ENCODE measurements around the gene MRC2.

Gene MRC2

DNA sequence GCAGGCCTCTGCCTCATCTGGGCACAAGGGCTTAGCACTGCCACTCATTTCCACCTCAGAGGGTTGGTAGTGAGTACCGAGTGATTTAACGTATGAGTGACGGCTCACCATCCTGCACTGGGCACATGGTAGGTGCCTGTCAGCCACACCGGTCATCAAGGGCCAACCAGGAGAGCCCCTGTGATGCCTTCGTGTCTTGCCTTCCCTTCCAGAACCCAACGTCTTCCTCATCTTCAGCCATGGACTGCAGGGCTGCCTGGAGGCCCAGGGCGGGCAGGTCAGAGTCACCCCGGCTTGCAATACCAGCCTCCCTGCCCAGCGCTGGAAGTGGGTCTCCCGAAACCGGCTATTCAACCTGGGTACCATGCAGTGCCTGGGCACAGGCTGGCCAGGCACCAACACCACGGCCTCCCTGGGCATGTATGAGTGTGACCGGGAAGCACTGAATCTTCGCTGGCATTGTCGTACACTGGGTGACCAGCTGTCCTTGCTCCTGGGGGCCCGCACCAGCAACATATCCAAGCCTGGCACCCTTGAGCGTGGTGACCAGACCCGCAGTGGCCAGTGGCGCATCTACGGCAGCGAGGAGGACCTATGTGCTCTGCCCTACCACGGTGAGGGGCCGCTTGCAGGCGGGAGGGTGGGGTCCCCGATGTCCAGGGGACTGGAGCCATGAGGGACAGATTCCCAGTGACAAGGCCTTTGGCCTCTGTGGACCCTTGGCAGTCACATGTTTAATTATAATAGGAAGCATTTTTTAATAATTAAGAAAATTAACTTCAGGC lies 37.1 kb downstream of the MRC2 start:
- DNase-seq: no peak

DNA sequence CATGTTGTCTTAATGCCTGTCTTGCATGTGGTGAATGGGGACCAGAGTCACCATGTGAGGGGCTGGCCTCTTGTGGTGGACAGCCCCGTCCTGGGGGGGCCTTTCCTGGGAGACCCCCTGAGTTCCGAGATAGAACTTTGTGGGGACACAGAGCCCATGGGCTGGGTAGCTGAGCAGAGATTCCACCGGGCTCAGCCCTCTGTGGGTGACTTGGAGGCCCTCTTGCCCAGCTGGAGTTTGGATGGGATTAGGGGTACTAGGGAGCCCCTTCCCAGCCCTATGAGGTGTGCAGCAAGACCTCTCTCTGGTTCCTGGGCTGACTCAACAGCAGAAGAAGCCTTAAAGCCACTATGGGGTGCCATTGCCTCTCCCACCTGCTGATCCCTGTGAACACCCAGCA lies 38.1 kb downstream of the MRC2 start:
- no peak for DNase-seq

DNA sequence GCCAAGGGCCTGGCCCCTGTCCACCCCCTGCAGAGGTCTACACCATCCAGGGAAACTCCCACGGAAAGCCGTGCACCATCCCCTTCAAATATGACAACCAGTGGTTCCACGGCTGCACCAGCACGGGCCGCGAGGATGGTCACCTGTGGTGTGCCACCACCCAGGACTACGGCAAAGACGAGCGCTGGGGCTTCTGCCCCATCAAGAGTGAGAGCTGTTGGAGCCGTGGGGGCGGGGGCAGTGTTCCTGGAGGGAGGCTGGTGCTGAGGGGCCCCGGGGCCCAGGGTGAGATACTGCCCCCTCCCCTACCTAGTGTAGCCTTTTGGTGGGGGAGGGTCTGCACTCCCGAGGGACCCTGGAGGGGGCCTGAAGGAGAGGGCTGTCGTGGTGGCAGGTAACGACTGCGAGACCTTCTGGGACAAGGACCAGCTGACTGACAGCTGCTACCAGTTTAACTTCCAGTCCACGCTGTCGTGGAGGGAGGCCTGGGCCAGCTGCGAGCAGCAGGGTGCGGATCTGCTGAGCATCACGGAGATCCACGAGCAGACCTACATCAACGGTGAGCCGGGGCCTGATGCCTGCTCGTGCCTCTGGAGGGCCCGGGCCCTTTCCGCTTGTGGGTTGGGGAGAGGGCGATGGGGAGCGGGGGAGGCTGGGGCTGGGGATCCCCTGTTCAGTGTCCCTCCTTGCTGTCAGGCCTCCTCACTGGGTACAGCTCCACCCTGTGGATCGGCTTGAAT lies 38.8 kb downstream of the MRC2 start:
- DNase-seq: no peak

DNA sequence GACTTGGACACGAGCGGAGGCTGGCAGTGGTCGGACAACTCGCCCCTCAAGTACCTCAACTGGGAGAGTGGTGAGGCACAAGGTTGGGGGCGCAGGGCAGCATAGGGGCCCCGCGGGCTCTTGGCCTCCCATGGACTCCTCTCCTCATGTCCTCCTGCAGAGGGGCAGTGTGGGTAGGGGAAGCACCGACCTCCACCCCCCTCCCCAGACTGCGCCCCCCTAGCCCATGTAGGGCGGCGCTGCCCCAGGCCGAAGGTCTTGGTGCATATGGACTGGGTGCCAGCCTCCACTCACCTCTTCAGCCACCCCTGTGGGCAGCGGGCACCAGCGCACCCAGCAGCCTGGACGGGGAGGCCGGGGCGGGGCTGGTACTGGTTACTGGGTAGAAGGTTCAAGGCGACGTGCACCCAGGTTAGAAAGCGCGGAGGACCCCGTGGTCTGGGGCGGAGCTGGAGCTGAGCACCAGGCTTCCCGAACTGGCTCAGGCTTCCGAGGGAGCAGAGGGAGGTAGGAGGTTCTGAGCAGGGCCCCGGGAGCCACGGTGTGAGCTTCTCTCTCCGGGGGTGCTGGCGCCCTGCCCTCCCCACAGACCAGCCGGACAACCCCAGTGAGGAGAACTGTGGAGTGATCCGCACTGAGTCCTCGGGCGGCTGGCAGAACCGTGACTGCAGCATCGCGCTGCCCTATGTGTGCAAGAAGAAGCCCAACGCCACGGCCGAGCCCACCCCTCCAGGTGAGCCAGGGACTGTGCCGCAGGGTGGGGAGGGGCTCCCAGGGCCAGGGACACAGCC lies 39.5 kb downstream of the MRC2 start:
- no peak for DNase-seq

DNA sequence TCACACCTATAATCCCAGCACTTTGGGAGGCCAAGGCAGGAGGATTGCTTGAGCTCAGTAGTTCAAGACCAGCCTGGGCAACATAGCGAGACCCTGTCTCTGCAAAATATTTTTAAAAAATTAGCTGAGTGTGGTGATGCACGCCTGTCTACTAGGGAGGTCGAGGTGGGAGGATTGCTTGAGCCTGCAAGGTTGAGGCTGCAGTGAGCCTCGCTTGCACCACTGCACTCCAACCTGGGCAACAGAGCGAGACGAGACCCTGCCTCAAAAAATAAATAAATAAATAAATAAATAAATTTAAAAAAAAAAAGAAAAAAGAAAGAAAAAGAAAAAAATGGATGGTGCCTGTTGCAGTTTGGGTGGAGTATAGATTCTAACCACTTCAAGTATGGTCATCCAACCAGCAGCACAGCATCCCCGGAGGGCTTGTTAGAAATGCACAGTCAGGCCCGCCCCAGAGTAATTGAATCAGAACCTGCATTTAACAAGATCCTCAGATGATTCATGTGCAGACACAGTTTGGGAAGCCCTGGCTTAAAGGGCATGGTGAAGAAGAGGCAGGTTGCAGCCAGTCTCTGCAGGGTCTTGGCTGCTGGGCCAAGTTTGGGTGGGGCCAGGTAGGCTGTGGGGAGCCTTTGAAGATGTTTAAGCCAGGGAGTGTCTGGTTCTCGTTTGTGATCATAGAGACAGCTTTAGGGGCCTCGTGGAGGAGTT lies 40.8 kb downstream of the MRC2 start:
- DNase-seq: no peak

DNA sequence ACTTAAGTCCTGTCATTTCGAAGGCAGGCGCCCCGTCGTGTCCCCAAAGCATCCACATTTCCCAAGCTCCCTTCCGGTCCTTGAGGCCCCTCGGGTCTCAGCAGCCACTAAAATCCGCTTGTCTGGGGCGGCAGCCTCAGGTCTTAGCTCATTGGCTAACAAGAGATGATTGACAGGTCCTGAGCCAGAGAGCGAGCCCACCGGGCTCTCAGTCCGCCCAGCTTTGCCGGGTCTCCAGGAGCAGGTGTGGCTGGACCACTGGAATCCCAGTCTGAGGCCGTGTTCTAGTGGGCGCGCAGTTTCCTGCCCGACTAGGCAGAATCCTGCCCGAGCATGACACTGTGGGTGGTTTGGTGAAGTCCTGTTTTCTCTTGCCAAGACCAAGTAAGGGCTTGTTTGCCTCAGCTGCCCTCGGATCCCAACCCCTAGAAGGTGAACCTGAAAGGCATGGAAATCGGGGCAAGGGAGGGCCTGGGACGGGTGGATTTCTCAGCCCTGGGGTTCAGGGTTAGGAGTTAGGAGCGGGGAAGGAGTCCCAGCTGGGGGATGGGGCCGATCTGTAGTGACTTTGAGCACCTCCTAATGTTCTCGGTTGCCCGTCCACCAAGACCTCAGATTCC lies 42.8 kb downstream of the MRC2 start:
- DNase-seq: no peak

DNA sequence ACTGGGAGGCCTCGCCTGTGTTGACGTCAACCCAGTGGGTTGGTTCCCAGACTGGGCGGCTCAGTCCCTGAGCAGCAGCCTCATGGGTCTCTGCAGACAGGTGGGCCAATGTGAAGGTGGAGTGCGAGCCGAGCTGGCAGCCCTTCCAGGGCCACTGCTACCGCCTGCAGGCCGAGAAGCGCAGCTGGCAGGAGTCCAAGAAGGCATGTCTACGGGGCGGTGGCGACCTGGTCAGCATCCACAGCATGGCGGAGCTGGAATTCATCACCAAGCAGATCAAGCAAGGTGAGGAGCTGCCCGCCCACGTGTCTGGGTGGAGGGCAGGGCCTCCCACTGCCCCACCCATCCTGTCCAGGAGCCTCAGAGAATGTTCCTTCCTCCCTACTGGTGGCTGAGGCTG lies 44.1 kb downstream of the MRC2 start:
- DNase-seq: peak; percentile 81

DNA sequence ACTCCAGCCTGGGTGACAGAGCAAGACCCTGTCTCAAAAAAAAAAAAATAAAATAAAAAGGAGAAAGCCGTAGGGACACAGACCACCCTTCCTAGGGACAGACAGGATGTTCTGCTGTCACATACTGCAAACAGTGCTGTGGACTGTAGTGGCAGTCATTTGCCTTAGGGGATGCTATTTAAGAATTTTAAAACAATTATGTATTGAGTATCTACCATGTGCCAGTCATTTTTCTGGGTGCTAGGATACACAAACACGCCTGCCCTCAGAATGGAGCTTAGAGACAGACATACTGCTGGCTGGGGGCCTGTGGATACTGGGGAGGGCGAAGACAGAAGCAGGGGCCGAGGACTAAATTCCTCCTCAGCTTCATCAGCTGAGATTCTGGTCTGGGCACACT lies 45.5 kb downstream of the MRC2 start:
- DNase-seq: no peak

DNA sequence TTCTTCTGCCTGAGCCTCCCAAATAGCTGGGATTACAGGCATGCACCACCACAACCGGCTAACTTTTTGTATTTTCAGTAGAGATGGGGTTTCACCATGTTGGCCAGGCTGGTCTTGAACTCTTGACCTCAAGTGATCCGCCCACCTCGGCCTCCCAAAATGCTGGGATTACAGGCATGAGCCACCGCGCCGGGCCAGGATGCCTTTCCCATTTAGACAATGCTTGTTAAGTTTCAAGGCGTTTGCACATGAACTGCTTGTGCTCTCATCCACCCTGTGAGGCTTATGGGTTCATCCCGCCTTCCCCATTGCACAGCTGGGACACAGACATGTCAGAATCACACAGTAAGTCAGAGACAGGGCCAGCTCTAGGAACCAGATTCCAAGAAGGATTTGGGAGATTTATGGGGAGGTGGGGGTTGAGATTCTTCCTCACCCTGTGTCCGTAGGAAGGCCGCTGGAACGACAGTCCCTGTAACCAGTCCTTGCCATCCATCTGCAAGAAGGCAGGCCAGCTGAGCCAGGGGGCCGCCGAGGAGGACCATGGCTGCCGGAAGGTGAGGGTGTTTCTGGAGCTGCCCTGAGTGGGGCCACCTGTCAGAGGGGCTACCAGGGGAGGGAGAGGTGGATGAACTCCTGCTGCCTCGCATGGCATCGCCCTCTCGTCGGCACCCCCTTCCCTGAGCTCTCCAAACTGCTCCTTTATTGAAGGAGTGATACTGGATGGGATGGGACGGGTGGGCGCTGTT lies 46.3 kb downstream of the MRC2 start:
- DNase-seq: no peak

DNA sequence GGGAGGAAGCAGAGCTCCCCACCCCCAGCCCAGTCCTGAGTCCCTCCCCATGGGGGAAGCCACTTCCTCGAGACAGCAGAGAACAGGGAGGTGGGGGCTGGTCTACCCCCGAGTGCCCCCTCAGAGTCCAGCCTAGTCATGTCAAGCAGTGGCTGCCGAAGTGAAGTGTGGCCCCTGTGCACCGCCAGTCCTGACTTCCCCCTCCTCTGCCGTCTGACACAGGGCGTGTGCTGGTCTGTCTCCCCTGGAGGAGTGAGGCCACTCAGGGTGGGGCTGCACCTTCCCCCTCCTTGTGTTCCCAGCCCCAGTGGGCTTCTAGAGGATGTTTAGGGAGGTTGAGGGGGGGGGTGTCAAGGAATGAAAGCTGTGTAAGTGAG lies 46.9 kb downstream of the MRC2 start:
- DNase-seq: no peak

DNA sequence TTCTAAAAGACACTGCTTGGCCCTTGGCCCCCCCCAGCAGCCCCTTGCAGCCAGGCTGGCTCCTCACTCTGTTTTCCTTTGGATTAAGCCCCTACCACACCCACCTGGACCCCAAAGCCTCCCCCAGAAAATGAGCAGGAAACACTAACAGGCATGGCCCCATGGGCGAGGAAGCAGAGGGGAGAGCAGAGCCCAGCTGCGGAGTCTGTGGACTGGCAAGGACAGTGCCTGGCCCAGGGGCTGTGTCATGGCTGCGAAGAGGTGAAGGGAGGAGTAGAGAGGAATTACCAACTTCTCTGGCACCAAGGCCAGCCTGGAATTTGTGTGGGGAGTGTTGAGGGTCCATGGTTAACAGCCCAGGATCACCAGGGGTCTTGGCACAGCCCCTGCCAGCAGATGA lies 47.4 kb downstream of the MRC2 start:
- DNase-seq: no peak

DNA sequence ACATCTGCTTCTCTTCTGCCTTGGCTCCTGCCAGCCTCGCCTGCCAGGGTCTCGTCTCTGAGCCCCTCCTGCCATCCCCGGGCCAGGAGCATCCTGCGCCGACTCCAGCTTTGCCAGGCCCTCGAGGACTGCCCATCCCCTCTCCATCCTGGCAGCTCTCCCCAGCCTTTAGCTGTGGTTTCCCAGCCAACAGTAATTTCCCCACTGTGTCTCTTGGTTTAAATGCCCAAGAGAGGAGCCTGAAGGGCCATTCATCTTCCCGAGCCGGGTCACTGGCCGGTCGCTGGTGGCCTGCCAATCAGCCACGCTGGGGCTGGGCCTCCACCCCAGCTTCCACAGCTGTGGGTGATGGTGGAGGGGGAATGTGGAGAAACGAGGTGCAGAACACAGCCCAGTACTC lies 47.8 kb downstream of the MRC2 start:
- DNase-seq: no peak

DNA sequence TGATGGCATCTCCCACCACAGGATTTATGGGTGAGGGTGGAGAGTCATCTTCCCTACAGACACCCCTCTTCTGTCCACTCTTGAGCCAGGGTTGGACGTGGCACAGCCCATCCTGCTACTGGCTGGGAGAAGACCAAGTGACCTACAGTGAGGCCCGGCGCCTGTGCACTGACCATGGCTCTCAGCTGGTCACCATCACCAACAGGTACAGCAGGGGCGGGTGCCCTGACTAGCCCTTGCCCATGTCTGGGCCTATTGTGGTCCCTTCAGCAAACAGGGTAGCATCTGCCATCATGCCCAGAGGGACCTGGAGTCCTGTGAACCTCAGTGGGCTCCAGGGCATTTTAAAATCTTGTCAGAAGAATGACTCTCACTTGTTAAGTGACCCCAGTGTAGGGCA lies 48.2 kb downstream of the MRC2 start:
- no peak for DNase-seq

DNA sequence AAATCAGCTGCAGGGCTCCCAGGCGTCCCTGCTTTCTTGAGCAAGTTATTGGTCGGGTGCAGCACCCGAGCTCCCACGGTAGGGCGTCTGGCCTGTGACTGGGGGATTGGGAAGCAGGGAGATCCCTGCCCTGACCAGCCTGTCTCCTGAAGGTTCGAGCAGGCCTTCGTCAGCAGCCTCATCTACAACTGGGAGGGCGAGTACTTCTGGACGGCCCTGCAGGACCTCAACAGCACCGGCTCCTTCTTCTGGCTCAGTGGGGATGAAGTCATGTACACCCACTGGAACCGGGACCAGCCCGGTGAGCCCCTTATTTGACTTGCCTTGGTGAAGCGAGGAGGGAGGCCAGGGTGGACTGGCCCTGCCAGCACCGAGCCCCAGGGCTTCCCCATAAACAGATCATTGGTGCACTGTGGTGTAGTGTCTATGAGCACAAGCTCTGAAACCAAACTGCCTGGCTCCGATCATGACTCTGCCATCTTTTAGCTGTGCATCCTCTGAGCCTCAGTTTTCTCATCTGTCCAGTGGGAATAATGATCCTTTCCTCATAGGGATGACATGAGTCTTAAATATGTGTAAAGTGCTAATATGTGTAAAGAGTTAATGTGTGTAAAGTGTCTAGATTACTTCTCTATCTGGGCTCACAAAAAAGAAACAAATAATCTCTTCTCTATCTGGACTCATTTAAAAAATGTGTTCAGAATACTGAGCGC lies 48.9 kb downstream of the MRC2 start:
- no peak for DNase-seq

DNA sequence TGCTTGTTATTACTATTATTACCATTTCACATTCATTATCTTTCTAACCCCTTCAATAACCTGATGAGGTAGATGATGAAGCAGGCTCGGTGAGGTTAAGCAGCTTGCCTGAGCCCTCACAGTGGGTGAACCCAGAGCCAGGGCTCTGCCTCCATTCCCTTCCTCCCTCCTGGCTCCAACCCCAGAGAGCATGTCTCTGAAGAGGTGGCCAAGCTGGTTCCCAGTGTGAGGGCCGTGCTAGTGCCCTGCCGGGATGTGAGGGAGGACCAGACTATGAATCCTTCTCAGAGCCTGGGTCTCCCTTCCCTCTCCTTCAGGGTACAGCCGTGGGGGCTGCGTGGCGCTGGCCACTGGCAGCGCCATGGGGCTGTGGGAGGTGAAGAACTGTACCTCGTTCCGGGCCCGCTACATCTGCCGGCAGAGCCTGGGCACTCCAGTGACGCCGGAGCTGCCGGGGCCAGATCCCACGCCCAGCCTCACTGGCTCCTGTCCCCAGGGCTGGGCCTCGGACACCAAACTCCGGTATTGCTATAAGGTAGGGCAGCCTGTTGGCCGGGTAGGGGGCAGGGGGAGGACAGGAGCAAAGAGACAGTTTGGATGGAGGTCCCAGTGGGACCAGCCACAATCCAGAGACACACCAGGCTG lies 49.6 kb downstream of the MRC2 start:
- no peak for DNase-seq

DNA sequence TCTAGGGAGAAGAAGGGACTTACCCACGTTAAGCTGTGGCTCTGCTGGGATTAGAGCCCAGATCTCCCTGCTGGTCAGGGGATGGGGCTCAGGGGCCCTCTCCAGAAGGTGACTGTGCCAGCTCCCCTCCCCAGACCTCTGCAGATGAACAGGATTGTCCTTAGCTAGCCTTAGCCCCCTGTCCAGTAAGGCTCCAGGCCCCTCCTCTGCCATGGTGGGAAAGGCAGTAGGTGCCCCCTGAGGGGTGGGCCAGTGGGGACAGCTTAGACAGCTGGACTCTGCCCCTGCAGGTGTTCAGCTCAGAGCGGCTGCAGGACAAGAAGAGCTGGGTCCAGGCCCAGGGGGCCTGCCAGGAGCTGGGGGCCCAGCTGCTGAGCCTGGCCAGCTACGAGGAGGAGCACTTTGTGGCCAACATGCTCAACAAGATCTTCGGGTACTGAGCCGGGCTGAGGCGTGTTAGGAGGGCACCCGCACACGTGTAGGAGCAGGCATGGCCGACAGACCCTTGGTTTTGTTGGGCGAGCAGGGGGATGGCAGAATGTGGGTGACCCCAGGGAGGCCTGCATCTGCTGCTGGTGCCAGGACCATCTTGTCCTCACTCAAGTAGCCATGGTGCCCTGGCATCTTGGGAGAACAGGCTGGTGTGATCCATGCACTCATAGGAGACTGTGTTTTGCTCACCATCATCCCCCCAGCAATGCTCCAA lies 50.9 kb downstream of the MRC2 start:
- DNase-seq: no peak

DNA sequence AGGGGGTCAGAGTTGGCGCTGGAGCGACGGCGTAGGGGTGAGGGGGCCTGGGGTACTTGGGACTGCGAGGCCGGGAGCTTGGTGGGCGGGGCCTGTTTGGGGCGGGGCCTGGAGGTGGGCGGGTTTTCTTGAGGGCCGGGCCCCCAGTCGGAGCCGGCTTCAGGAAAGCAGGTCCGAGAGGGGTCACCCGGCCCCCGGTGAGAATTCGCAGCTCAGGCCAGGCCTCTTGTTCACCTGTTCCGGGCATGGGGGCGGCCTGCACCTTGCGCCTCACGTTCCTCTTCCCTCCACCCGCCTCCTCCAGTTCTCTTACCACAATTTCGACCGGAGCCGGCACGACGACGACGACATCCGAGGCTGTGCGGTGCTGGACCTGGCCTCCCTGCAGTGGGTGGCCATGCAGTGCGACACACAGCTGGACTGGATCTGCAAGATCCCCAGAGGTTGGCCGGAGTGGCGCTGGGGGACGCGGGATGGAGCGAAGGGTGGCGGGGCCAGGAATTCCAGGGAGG lies 52.5 kb downstream of the MRC2 start:
- no peak for DNase-seq

DNA sequence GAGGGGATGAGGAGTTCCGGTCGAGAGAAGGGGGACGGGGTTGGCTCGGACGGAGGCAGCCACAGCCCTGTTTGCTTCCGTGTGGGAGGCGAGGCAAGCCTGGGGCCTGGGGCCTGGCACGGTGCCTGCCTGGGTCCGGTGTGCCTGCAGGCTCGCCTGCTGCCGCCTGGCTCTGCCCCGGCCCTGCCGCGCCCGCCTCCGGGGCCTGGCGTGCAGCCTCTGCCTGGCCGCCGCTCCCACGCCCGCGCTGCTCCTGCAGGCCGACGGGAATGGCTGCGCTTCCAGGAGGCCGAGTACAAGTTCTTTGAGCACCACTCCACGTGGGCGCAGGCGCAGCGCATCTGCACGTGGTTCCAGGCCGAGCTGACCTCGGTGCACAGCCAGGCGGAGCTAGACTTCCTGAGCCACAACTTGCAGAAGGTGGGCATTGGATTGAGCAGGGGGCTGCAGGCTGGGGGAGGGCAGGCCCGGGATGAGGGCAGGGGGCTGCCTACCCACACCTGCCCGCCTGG lies 53.1 kb downstream of the MRC2 start:
- DNase-seq: no peak

DNA sequence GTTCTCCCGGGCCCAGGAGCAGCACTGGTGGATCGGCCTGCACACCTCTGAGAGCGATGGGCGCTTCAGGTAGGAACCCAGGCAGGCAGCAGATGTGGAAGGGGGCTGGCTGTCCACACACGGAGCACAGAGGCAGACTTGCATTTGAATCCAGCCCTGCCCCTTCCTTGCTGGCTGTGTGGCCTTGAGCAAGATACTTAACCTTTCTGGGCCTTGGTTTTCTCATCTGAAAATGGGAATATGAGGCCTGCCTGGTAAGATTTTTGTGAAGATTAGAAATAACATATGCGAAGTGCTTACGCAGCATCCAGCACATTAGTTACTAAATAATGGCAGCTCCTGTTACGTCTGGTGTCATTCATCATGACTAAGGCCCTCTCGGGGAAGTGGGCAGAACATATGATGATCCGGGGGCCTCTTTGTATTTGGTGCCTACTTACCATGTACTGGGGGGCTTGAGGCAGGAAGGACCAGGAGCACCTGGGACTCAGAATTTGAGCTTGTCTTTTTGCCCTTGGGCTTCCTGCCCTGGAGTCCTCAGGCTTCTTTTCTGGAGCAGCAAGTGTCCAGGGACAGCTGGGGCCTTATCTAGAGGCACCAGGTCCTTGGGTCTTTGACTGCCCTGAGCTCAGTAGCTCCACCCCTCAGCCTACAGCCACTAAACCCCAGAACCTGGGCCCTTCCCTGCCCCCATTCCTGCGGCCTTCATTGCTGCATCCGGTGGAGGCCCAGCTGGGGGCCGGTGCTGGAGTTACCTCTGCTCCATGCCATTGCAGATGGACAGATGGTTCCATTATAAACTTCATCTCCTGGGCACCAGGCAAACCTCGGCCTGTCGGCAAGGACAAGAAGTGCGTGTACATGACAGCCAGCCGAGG lies 53.8 kb downstream of the MRC2 start:
- DNase-seq: no peak
